COR-L47 (cell line): ENCODE results near the gene PHACTR2.
"Not testable (repeated sequence)": the region's sequence is repeated elsewhere in the genome, so short reads cannot be mapped to it uniquely, and the experiment has no call there.

Source experiments
- DNase-seq: peaks from one replicate; lab custom pipeline; 2025; lab: John Stamatoyannopoulos, UW

Gene PHACTR2

DNA sequence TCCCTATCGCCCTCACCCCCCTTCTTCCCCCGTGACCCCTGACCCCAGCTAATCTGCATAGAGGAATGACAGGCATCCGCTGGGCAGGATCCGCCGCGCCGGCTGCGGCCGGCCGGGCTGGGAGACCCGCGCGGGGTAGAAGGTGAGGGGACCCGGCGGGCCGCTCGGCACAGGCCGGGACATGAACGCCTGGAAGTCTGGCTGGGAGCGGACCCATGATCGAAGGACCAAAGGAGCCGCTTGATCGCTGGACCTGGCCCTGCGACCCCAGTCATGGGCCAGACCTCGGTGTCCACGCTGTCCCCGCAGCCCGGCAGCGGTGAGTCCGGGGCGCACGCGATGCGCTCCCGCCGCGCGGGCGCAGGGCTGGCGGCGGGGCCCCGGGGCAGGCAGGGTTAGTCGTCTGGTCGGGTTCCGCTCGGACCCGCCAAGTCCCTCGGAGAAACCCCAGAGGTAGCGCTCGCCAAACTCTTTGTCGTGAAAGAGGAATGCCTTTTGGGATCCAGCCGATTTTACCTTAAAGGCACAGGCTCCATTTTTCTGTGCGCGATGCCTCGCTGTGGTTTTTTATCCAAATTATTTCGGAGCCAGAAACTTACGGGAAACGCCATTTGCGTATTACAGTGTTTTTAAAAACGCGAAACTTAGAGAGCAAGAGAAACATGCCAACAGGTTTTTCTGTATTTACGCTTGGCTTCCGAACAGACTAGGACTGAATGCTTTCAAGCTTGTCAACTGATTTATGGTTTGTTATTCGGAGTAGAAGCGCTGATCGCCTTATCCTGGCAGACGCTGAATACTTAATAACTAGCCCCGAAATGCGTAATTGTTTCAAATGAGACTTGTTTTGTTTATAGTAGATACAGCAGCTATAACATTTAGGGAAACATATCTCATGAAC is at the start of gene PHACTR2:
Gene PHACTR2, plus strand, starts transcription at position 75 of the 901 bp plus-strand sequence. Its CDS starts 199 bp downstream, at position 274.
- DNase-seq: peak; percentile 10

DNA sequence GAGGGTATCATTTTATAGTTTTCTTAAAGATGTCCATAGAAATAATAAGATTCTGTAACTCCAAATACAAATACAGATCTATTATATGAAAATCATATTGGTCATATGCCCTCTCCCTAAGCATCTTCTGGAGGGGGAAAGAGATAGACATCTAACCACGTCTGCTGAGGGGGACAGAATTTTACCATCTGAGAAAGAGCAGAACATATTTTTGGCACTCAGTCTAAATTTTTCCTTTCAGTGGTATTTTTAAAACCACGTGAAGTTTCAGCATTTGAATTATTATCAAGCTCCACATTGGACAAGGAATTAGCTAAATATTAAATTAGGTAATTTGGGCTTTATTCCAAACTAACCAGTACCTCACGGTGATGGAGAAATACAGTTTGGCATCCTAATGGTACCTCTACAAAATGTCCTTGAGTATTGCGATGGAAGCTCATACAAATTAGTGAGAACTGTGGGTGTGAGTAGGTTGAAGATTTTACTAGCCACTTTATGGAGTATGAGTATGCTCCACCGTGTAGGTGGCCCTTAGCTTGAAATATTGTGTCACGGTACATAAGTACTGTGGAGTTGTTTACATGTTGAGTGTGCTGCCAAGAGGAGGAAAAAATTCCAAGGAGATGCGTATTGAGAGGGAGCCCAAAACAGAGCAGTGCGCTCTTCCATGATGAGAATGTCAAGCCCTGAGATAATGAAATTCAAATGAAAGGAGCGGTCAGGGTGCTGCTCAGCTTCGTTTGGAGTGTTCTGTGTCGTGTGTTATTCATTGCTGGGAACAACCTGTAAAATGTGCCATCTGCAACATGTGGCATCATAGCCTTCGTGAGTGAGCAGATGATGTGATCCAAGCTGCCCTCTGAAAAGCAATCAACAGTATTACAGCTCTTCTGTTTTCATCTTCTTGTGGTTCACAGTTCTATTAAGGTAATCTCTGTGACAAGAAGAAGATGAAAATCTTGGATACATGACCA is 48.4 kb upstream of the PHACTR2 start:
- DNase-seq: no peak

GRCh38 chr6:143631196-143631595 is 46.6 kb upstream of the PHACTR2 start:
- DNase-seq: not testable (repeated sequence)

DNA sequence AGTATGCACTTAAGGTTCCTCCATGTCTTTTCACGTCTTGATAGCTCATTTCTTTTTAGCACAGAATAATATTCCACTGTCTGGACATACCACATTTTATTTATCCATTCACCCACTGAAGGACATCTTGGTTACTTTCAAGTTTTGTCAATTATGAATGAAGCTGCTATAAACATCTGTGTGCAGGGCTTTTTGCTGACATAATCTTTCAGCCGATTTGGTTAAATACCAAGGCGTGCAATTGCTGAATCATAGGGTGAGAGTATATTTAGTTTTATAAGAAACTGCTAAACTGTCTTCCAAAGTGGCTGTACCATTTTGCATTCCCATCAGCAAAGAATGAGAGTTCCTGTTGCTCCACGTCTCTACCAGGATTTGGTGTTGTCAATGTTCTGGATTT is 44.9 kb upstream of the PHACTR2 start:
- DNase-seq: no peak

- DNase-seq: peak; percentile 85
These were observed 43.3 kb upstream of the PHACTR2 start for GRCh38 chr6:143634486-143634885.

- DNase-seq: no peak
These were observed 40.1 kb upstream of the PHACTR2 start for GRCh38 chr6:143637691-143638090.

DNA sequence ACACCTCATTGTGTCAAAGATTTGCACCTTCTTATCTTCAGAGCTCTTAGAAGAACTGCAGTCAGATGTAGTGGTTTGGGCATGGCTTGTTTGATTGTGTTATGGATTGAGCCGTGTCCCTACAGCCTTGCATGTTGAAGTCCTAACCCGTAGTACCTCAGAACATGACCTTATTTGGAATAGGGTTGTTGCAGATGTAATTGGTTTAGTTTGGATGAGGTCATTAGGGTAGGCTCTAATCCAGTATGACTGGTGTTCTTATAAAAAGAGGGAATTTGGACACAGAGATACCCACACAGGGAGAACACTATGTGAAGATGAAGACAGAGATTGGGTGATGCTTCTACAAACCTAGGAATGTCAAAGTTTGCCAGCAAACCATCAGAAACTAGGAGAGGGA is 35.4 kb upstream of the PHACTR2 start:
- no peak for DNase-seq

DNA sequence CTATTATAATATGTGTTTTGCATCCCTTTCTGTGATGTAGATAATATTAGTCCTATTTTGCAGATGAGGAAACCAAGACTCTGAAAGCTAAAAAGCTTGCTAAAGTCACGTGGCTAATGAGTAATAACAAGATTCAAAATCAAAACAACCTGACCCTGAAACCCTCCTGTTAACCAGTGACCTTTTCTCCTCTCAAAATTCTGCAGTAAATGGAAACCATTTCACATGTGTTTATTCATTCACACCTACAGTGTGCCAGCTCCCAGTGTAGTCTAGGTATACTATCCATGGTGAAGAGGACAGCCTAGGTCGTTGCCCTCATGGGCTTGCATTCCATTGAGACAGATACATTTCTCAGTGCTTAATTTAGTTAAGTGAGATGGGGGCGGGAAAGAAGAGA is 30.6 kb upstream of the PHACTR2 start:
- DNase-seq: no peak

DNA sequence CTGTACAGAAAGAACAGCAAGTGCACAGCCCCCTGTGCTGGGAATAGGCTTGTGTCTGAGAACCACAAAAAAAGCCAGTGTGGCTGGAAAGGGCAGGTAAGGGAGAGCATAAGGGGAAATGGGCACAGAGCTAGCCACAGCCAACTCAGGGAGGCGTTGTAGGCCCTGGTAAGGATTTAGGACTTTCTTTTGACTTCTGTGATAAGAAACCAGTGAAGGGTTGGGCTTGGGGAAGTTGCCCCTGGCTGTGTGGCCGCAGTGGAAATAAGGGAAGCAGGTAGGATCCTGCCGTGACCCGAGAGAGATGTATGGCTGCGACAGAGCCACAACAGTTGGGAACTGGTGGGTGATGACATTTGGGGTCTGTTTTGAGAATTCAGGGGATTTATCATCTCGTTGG is 30.0 kb upstream of the PHACTR2 start:
- no peak for DNase-seq

DNA sequence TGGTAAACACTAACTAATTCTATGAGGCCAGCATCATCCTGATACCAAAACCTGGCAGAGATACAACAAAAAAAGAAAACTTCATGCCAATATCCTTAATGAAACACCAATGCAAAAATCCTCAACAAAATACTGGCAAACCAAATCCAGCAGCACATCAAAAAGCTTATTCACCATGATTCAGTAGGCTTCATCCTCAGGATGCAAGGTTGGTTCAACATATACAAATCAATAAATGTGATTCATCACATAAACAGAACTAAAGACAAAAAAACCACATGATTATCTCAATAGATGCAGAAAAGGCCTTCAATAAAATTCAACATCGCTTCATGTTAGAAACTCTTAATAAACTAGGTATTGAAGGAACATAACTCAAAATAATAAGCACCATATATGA is 28.4 kb upstream of the PHACTR2 start:
- DNase-seq: not testable (repeated sequence)

DNA sequence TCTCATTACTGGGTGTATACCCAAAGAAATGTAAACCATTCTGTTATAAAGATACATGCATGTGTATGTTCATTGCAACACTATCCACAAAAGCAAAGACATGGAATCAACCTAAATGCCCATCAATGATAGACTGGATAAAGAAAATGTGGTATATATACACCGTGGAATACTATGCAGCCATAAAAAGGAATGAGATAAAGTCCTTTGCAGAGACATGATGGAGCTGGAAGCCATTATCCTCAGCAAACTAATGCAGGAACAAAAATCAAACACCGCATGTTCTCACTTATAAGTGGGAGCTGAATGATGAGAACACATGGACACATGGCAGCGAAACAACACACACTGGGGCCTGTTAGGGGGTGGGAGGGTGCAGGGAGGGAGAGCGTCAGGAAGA is 26.4 kb upstream of the PHACTR2 start:
- DNase-seq: not testable (repeated sequence)

DNA sequence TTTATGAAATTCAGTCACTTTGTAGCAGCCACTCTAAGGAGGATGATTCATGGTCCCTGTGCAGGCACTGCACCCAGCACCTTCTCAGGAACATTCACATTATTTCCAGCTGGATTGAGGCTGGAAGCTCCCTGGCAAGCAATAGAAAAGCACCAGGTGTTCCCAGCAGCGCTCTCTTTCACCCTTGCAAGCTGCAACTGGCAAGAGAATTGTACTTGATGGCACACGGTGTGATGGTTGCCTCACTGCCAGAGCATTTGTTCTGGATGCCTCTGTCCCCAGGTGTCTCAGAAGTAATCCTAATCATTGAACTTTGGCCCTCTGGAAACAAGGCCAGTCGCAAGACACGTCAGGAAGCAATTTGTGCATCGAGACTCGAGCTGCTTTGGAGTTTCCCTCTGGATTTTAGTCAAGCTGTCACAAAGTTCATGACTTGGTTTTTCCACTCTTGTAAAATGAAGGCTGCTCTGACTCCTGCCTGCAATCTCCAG is 24.9 kb upstream of the PHACTR2 start:
- DNase-seq: peak; percentile 48

DNA sequence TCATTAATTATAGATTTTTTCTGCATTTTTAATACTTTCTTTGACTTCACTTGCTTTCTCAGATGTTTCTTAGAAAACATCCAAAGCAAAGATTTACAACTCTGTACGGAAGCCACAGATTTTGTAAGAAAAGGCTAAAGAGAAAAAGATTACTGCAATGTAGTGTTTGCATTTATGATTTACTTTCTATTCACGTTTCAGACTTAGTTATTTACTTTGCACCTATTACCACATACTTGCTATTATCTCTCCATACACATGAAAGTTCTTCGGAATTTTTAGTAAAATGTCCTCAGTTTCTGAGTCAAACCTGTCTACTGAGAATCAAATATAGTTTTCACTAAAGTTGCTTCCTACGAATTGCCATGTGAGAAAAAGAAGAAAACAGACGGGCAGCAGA is 22.2 kb upstream of the PHACTR2 start:
- no peak for DNase-seq

DNA sequence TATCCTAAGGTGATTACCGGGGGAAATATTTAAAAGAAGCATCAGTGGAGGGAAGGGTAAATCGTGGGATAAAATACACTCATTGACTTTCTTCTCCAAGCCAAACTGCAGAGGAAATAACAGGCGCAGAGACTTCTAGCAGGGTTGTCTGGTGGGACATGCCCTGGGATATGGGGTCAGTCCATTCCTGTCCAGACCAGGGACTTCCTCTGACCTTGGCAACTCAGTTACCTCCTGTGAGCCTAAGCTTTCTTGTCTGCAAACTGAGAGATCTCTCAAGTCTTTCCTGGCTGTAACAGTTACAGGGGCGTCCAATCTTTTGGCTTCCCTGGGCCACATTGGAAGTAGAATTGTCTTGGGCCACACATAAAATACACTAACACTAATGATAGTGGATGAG is 21.7 kb upstream of the PHACTR2 start:
- no peak for DNase-seq

DNA sequence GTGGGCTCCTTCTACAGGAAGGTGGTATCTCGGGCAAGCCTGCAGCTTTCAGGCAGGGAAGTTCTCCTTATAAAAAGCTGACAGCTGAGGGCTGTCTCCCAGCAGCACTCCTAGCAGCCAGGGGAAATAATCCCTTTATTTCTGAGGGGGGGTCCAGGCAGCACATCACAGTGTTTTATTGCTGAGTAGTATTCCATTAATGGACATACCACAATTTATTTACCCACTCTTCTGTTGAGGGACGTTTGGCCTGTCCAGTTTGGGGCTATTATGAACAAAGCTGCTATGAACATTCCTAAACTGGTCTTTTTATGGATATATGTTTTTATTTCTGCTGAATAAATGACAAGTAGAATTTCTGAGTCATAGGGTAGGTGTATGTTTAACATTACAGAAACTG is 20.0 kb upstream of the PHACTR2 start:
- DNase-seq: no peak

- DNase-seq: not testable (repeated sequence)
These were observed 17.6 kb upstream of the PHACTR2 start for GRCh38 chr6:143660170-143660569.

- DNase-seq: no peak
These were observed 13.6 kb upstream of the PHACTR2 start for GRCh38 chr6:143664171-143664570.

- not testable (repeated sequence) for DNase-seq
These were observed 11.8 kb upstream of the PHACTR2 start for GRCh38 chr6:143666007-143666406.

DNA sequence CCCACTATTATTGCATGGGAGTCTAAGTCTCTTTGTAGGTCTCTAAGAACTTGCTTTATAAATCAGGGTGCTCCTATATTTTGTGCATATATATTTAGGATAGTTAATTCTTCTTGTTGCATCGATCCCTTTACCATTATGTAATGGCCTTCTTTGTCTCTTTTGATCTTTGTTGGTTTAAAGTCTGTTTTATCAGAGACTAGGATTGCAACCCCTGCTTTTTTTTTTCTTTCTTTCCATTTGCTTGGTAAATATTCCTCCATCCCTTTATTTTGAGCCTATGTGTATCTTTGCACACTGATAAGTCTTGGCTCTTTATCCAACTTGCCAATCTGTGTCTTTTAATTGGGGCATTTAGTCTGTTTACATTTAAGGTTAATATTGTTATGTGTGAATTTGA is 8.3 kb upstream of the PHACTR2 start:
- not testable (repeated sequence) for DNase-seq

DNA sequence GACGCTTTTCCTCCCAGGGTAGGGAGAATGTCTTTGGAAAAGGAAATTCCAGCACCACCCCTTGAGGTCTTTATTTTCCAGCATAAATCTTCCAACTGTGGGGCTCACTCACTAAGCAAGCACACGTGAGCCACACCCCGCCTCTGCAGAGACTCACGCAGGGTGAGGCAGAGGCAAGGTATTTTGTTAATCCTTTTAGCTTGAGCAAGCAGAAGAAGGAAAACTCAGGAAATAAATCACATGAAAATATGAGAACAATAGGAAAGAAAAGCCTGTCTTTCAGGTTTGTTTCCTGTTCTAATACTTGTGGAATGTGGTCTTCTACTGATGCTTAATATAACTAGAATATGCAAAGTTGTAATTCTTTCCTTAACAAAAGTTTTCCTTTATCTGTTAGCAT is 4.1 kb upstream of the PHACTR2 start:
- no peak for DNase-seq

DNA sequence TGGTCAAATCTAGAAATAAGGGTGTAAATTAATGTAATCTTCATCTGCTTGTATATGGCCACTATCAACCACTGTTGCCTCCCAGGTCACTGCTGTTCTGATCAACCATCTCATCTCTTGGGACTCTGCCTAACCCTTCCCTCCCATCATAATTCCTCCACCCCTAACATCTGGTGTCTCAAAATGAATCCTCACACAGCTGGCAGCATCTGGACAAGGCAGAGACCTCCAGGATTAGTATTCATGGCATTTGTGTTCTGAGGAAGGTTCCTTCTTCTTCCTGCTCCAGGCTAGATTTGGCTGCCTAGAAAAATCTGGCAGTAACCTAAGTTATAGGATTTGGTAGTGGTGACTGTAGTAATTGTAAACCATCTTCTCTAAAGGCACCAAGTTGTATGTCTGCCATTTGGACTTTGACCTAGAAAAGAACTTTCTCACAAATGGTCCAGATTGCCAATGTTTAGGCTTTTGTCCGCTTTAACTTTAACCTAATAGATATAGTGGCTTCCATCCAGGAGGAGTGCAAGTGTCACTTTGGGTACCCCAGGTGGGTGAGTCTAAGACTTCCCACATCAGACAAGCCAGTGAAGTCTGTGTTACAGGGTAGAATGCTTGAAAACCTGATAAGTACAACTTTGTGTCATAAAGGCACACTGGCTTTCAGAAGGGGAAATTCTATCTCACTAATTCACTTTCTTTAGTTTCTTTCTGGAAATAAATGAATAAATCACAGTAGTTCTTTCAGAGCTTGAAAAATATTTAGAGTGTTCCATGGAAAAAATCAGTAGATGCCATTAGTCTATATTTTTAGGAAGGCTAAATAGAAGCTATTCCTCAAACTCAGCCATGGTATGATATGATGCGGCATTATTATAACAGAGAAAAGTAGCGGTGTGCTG is 3.0 kb upstream of the PHACTR2 start:
- no peak for DNase-seq
